Muscle of leg (tissue), 11 donors: ENCODE data around the gene CSAG3. TPM values are rescaled to one million over a fixed set of nuclear protein-coding genes. Genes with fewer than 3 reads are reported as not detected.
"Not testable (repeated sequence)": the region's sequence is repeated elsewhere in the genome, so short reads cannot be mapped to it uniquely, and the experiment has no call there.

Source experiments
- DNase-seq: peaks from one replicate; pipeline ENCODE4 v3.0.0; 2013
- H3K27ac ChIP-seq: one replicate; pipeline ENCODE4 v1.5.1; 2013; ENCODE audit warnings: mild to moderate bottlenecking, low read length, control low read depth
- H3K27me3 ChIP-seq: one replicate; pipeline ENCODE4 v1.6.1; 2013; ENCODE audit warnings: low read length; ENCODE audit not compliant: control insufficient read depth, insufficient read depth
- H3K36me3 ChIP-seq: one replicate; pipeline ENCODE4 v1.6.1; 2013; ENCODE audit warnings: low read length; ENCODE audit not compliant: control insufficient read depth, insufficient read depth
- H3K4me1 ChIP-seq: one replicate; pipeline ENCODE4 v1.6.1; 2013; ENCODE audit warnings: low read length; ENCODE audit not compliant: control insufficient read depth, insufficient read depth
- H3K4me3 ChIP-seq: one replicate; pipeline ENCODE4 v1.5.1; 2013; ENCODE audit warnings: low read length, control low read depth
- H3K9me3 ChIP-seq: replicated peaks from 2 replicates; pipeline ENCODE4 v1.6.1; 2013; ENCODE audit warnings: low read depth, low read length; ENCODE audit not compliant: control insufficient read depth
- WGBS: methylation state at CpG from one replicate; pipeline ENCODE4 v1.1.5; 2013; ENCODE audit warnings: missing lambda C conversion rate; ENCODE audit not compliant: insufficient coverage; 5-methylcytosine and 5-hydroxymethylcytosine counted together
- polyA plus RNA-seq, 8 donors: library from polyadenylated mRNA; unstranded; fragments of 120-200 nt; gene quantifications; one replicate each; pipeline versions ENCODE4 v1.2.1 to v1.2.3, GENCODE V29; 2013; ENCODE audit warnings: inconsistent platforms in 1 of 8, low replicate concordance in 1 of 8; ENCODE audit not compliant: insufficient read length in 8 of 8, insufficient read depth in 1 of 8
- total RNA-seq: library from RNA; stranded (reverse); fragments of 120-200 nt; gene quantifications from one replicate; pipeline ENCODE4 v1.2.4, GENCODE V29; 2013

CSAG3 gene
- total and polyA plus RNA-seq, 9 donors = not detected

DNA sequence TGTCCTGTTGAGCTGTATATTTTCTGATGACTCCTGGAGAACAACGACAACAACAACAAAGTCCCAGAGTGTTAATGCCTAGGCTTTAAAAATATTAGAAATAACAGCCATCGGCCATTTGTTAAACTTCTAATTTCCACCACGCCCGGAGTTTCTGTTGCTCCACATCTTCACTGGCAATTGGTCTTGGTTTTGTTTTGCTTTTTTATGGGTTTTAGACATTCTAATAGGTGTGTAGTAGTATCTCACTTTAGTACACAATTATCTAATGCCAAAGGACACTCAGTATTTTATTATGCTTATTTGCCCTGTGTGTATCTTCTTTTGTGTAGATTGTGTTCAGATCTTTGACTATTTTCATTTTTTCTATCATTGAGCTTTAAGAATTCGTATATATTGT lies 20.5 kb upstream of the CSAG3 start:
- no peaks in the 10 kb centered on the region for H3K36me3 ChIP-seq
- H3K4me3 ChIP-seq = no peak overlapping the region
- no peaks in the 10 kb centered on the region for H3K27me3 ChIP-seq
- WGBS = no CpG with 5 or more reads among the region's 5 CpGs
- H3K9me3 ChIP-seq = no peaks in the 10 kb centered on the region
- DNase-seq = no peak
- no peak overlapping the region for H3K27ac ChIP-seq
- H3K4me1 ChIP-seq = no peaks in the 10 kb centered on the region

DNA sequence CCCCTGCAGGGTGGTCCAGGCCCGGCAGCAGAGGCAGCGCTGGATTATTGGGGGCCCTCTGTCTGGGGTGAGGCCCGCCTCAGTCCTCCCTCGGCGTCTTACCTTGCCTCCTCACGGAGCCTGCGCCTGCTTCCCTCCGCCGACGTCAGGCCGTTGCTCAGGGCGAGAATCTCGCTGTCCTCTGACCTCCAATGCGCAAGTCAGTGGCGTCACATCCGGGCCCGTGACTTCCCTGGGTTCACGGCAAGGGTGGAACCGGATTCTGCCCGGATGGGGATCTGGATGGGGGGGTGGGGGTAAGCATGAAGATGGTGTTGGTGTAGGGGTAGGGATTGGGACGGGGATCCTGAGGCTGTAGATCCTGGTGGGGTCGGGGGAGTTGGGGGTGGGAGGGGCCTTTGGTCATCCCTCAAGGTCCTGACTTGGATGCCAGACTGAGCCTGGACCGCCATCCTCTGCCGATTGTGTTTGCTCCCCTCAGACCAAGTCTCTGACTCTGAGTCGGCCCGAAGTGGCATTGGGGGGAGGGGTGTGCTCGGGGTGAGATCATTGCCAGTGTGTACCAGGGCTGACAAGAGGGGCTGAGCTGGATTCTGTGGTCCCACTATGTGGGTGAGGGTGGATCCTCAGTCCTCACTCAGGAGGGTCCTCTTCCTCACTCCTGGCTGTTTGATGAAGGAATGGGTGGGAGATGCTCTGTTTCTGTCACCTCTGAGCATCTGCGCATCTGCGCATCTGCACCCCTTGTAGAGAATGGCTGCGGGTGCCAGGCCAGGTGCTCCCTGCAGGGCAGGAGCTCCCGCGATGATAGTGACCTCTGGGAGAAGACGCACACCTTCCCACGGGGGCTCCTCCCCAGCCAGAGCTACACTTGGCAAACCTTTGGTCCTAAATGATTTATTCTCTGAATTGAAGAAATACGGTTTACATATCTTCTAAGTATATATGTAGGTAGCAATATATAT lies 5.0 kb upstream of the CSAG3 start, which contains the start of gene MAGEA2:
TSS of gene MAGEA2 (minus strand) at position 157 of the 965 bp plus-strand sequence. CDS start 2,479 bp downstream, outside the sequence.
- H3K4me1 ChIP-seq, H3K9me3 ChIP-seq, DNase-seq, H3K27ac ChIP-seq, H3K4me3 ChIP-seq, H3K36me3 ChIP-seq, H3K27me3 ChIP-seq: not testable (repeated sequence)
- no CpG with 5 or more reads among the region's 35 CpGs for whole genome bisulfite sequencing

DNA sequence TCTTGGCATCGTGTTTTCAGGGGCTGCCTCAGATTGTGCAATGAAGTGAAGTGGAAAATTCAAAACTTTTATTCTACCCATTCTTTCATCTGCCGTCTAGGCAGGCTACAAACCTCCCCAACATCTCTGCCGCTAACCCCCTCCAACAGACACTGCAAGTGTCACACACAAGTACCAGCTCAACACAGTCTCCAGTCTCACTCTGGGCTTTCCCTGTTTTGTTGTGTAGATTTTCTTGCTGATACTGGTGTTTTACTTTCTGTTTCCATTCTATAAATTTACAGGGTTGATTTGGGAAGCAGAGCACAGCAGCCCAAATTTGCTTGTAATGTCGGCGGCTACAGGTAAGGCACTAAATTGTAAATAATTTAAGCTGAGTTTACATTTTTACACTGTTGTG lies 4.1 kb upstream of the CSAG3 start:
- no CpG with 5 or more reads among the region's 5 CpGs for WGBS

DNA sequence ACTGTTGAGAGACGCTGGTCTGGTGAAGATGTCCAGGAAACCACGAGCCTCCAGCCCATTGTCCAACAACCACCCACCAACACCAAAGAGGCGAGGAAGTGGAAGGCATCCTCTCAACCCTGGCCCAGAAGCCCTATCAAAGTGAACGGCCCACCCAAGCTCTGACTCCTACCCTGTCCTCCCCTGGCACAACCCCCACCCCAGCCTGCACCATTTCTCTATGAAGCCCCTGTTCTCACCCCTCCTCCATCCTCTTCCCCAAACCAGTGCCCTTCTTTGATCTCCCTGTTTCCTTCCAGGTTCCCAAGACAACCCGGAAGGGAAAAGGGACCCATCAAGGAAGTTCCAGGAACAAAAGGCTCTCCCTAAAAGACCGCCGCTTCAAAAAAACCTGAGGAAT lies 526 bp downstream of the CSAG3 start:
- DNase-seq, H3K36me3 ChIP-seq: not testable (repeated sequence)
- no CpG with 5 or more reads among the region's 7 CpGs for WGBS

More for the DNA sequence above, 4.1 kb upstream of the CSAG3 start:
- H3K27ac ChIP-seq, H3K4me1 ChIP-seq, H3K36me3 ChIP-seq, H3K4me3 ChIP-seq, H3K27me3 ChIP-seq, H3K9me3 ChIP-seq, DNase-seq: not testable (repeated sequence)

DNA sequence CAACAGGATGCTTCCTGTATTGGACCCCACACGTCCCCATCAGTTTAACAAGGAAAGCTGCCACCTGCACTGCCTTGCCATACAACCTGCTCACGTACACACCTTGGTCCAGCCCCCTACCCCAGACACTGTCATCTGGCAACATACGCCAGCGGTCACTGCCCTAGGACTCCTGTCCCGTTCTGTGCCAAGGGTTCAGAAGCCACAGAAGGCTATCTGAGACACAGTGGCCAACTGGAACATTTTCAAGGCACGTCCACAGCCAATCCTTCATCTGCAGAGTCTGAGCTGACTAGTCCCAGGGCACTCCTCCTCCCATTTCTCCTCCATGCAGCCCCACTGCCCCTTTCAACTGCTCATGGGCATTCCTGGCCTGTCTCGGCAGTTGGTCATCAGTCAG lies 2.6 kb downstream of the CSAG3 start:
- WGBS = no CpG with 5 or more reads among the region's 7 CpGs
- H3K27me3 ChIP-seq = not testable (repeated sequence)

More for the DNA sequence above, 526 bp downstream of the CSAG3 start:
- H3K9me3 ChIP-seq, H3K27ac ChIP-seq, H3K4me1 ChIP-seq, H3K27me3 ChIP-seq, H3K4me3 ChIP-seq: not testable (repeated sequence)

DNA sequence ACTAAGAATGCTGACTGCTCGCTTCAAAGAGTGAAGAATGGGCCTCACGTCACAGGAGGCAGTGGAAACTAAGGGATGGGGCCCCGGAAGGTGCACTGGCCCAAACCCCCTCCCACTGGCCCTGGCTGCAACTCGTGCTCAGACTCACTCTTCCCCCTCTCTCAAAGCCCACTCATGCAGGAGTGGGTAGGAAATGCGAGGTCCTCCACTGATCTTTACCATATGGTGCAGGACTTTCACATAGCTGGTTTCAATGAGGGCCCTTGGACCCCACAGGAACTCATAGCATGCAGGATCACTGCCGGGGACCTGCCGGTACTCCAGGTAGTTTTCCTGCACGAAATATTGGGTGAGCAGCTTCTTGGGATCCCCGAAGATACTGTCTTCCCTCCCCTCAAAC lies 7.5 kb downstream of the CSAG3 start:
- not testable (repeated sequence) for H3K27me3 ChIP-seq, H3K4me3 ChIP-seq, DNase-seq, H3K9me3 ChIP-seq, H3K4me1 ChIP-seq, H3K27ac ChIP-seq, H3K36me3 ChIP-seq
- WGBS = 83% methylated on average over 1 of the region's 9 CpGs

More for the DNA sequence above, 2.6 kb downstream of the CSAG3 start:
- H3K27ac ChIP-seq, H3K4me1 ChIP-seq, DNase-seq, H3K36me3 ChIP-seq, H3K9me3 ChIP-seq, H3K4me3 ChIP-seq: not testable (repeated sequence)

DNA sequence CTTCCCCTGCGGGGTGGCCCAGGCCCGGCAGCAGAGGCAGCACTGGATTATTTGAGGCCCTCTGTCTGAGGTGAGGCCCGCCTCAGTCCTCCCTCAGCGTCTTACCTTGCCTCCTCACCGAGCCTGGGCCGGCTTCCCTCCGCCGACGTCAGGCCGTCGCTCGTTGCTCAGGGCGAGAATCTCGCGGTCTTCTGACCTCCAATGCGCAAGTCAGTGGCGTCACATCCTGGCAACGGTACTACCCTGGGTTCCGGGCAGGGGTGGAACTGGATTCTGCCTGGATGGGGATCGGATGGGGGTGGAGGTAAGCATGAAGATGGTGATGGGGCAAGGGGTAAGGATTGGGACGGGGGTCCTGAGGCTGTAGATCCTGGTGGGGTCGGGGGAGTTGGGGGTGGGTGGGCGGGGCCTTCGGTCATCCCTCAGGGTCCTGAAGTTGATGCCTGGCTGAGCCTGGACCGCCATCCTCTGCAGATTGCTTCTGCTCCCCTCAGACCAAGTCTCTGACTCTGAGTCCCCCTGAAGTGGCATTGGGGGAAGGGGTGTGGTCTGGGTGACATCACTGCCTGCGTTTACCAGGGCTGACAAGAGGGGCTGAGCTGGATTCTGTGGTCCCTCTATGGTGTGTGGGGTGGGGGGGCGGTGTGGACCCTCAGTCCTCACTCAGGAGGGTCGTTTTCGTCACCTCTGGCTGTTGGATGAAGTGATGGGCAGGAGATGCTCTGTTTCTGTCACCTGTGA lies 10.7 kb downstream of the CSAG3 start, which contains the start of gene MAGEA6:
TSS of gene MAGEA6 (minus strand) at position 141 of the 741 bp plus-strand sequence. CDS start 2,039 bp downstream, outside the sequence.
- not testable (repeated sequence) for H3K4me1 ChIP-seq, H3K27me3 ChIP-seq, H3K9me3 ChIP-seq, H3K27ac ChIP-seq, DNase-seq, H3K4me3 ChIP-seq, H3K36me3 ChIP-seq
- no CpG with 5 or more reads among the region's 29 CpGs for WGBS

DNA sequence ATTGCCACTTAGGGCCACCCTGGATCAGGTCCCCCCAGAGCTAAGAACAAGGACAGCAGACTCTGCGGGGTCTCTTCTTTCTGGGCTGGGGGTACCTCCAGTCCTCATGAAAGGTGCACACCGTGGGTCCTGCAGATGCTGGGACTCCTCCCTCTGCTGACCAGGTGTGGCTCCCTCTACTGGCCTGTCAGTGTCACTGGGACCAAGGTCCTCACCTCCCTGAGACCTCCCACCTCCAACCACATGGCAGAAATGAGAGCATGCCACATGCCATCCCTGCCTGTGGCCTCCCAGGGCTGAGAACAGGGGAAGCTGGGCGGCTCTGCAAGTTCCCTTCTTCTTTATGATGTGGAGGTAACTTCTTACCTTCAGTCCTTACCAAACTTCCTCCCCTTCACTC lies 28.0 kb downstream of the CSAG3 start:
- H3K36me3 ChIP-seq, H3K27ac ChIP-seq, H3K27me3 ChIP-seq, H3K4me1 ChIP-seq, H3K9me3 ChIP-seq, DNase-seq, H3K4me3 ChIP-seq: not testable (repeated sequence)
- no CpG with 5 or more reads among the region's 3 CpGs for WGBS

DNA sequence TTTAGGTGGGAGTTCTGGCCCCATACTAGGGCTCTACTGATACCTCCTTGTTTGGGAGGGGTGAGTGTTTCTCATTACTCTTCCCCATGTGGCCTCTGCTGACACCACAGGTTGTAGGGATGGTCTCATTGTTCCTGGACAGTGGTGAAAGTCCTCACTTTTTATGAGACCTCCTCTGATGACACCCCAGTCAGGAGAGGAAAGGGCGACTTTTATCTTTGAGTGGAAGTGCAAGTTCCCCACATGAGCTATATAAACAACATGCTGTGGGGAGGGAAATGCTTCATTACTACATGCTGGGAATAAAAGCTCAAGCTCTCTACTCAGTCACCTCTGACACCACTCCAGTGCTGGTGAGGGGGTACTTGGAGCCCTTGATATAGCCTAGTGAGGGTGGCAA lies 39.9 kb downstream of the CSAG3 start:
- no peak for DNase-seq
- WGBS = no CpG with 5 or more reads among the region's 1 CpG
- Histone ChIP-seq H3K9me3 (no peaks in the 10 kb centered on the region), H3K36me3 (no peaks in the 10 kb centered on the region), H3K27me3 (peaks cover 21% of the 10 kb centered on the region), H3K4me1 (no peaks in the 10 kb centered on the region), H3K27ac (no peak overlapping the region), H3K4me3 (no peak overlapping the region)

DNA sequence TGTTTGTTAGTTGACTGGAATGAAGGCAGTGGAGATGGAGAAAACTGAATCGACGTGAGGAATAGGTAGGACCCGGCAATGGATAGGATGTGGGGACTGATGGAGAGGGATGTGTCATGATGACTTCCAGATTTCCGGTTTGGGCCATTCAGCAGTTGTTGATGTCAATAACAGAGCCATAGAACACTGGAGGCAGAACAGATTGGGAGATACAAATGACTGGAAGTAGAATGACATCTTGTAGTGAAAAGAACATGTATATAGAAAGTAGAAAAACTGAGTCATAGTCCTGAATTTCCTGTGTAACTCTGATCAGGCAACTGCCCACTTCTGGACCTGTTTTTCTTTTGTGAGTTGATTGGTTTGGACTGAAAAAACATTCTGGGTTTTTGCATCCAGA lies 47.0 kb downstream of the CSAG3 start:
- peaks cover 11% of the 10 kb centered on the region for H3K27me3 ChIP-seq
- 57% methylated on average over 4 of the region's 4 CpGs for WGBS

More for the DNA sequence above, 47.0 kb downstream of the CSAG3 start:
- Histone ChIP-seq H3K4me1 (no peaks in the 10 kb centered on the region), H3K27ac (no peak overlapping the region), H3K4me3 (no peak overlapping the region), H3K9me3 (no peaks in the 10 kb centered on the region), H3K36me3 (no peaks in the 10 kb centered on the region)
- DNase-seq = no peak
